ENCODE data around the gene LMTK2. TPM values are rescaled to one million over a fixed set of nuclear protein-coding genes. Genes with fewer than 3 reads are reported as not detected.
"Not testable (repeated sequence)": the region's sequence is repeated elsewhere in the genome, so short reads cannot be mapped to it uniquely, and the experiment has no call there.

Gene LMTK2
- polyA plus RNA-seq, 3 donors: 13.4 to 15.7 (median 13.7) TPM

- DNase-seq (ENCODE audit: extremely low read depth in 1 of 11, low read depth in 9 of 11, low spot score in 4 of 11): no peak
Observed at GRCh38 chr7:98211676-98212531, 105.2 kb downstream of the LMTK2 start.

GRCh38 chr7:98212532-98213041 lies 105.9 kb downstream of the LMTK2 start:
- no peak for DNase-seq (ENCODE audit: extremely low read depth in 1 of 11, low read depth in 9 of 11, low spot score in 4 of 11)

GRCh38 chr7:98213296-98213887 lies 106.7 kb downstream of the LMTK2 start:
- no peak for DNase-seq (ENCODE audit: extremely low read depth in 1 of 11, low read depth in 9 of 11, low spot score in 4 of 11)

- no peak for DNase-seq (ENCODE audit: extremely low read depth in 1 of 11, low read depth in 9 of 11, low spot score in 4 of 11)
Observed at GRCh38 chr7:98213888-98214810, 107.5 kb downstream of the LMTK2 start.

GRCh38 chr7:98214811-98215321 lies 108.2 kb downstream of the LMTK2 start:
- no peak for DNase-seq (ENCODE audit: extremely low read depth in 1 of 11, low read depth in 9 of 11, low spot score in 4 of 11)

- no peak for DNase-seq (ENCODE audit: extremely low read depth in 1 of 11, low read depth in 9 of 11, low spot score in 4 of 11)
Observed at GRCh38 chr7:98215561-98216495, 109.2 kb downstream of the LMTK2 start.

- DNase-seq (ENCODE audit: extremely low read depth in 1 of 11, low read depth in 9 of 11, low spot score in 4 of 11): no peak
Observed at GRCh38 chr7:98216941-98217622, 110.4 kb downstream of the LMTK2 start.

GRCh38 chr7:98217623-98218582 lies 111.2 kb downstream of the LMTK2 start:
- no peak for DNase-seq (ENCODE audit: extremely low read depth in 1 of 11, low read depth in 9 of 11, low spot score in 4 of 11)

GRCh38 chr7:98219382-98219781 lies 112.7 kb downstream of the LMTK2 start:
- DNase-seq (ENCODE audit: extremely low read depth in 1 of 11, low read depth in 9 of 11, low spot score in 4 of 11): not testable (repeated sequence)

- DNase-seq (ENCODE audit: extremely low read depth in 1 of 11, low read depth in 9 of 11, low spot score in 4 of 11): no peak
Observed at GRCh38 chr7:98221611-98222532, 115.2 kb downstream of the LMTK2 start.

- no peak for DNase-seq (ENCODE audit: extremely low read depth in 1 of 11, low read depth in 9 of 11, low spot score in 4 of 11)
Observed at GRCh38 chr7:98222533-98223195, 116.0 kb downstream of the LMTK2 start.

GRCh38 chr7:98223351-98223897 lies 116.8 kb downstream of the LMTK2 start:
- DNase-seq (ENCODE audit: extremely low read depth in 1 of 11, low read depth in 9 of 11, low spot score in 4 of 11): no peak

GRCh38 chr7:98223898-98224700 lies 117.4 kb downstream of the LMTK2 start:
- DNase-seq (ENCODE audit: extremely low read depth in 1 of 11, low read depth in 9 of 11, low spot score in 4 of 11): no peak

- DNase-seq (ENCODE audit: extremely low read depth in 1 of 11, low read depth in 9 of 11, low spot score in 4 of 11): no peak
Observed at GRCh38 chr7:98224701-98225181, 118.1 kb downstream of the LMTK2 start.

All from renal cortex interstitium (tissue), 11 donors.